HL-60 (cell line): ENCODE data around the gene XAGE2. TPM values are rescaled to one million over a fixed set of nuclear protein-coding genes. Genes with fewer than 3 reads are reported as not detected.

Source experiments
- DNase-seq, 2 experiments: peaks; one replicate each; pipeline ENCODE4 v3.0.0-alpha.2; 2010 to 2020; ENCODE audit warnings: low read depth in 1 of 2, low spot score in 1 of 2
- H3K27ac ChIP-seq: fragments of 250-450 bp; sonication (Bioruptor Pico); replicated peaks from 2 replicates; pipeline ENCODE4 v1.5.1; 2020; ENCODE audit warnings: mild to moderate bottlenecking, moderate library complexity
- H3K27me3 ChIP-seq: fragments of 250-450 bp; sonication (Bioruptor Pico); 2 replicates; pipeline ENCODE4 v1.5.1; 2021; ENCODE audit warnings: mild to moderate bottlenecking, moderate library complexity; ENCODE audit not compliant: insufficient read depth, poor library complexity, severe bottlenecking
- H3K4me3 ChIP-seq: replicated peaks from 2 replicates; pipeline ENCODE4 v1.5.1; 2011; ENCODE audit warnings: mild to moderate bottlenecking, control low read depth, low read length; ENCODE audit not compliant: insufficient read depth
- CTCF ChIP-seq: IDR thresholded peaks from one replicate; pipeline ENCODE4 v1.5.1; 2011; ENCODE audit warnings: low read length, control low read depth, inconsistent platforms; ENCODE audit not compliant: insufficient read depth
- GABPA ChIP-seq: IDR thresholded peaks from 2 replicates; pipeline ENCODE4 v1.6.1; 2012; ENCODE audit warnings: low read depth
- POLR2AphosphoS5 ChIP-seq: IDR thresholded peaks from 2 replicates; pipeline ENCODE4 v1.6.1; 2012; ENCODE audit warnings: low read depth
- REST ChIP-seq: IDR thresholded peaks from 2 replicates; pipeline ENCODE4 v1.6.1; 2012; ENCODE audit warnings: low read depth; ENCODE audit not compliant: insufficient replicate concordance
- SPI1 ChIP-seq: IDR thresholded peaks from 2 replicates; pipeline ENCODE4 v1.6.1; 2012; ENCODE audit warnings: low read depth, mild to moderate bottlenecking, borderline replicate concordance
- microRNA-seq: library from miRNA; unstranded; fragments of <30 nt; microRNA quantifications from one replicate; pipeline ENCODE4, GENCODE V29; 2018

The XAGE2 gene

GRCh38 chrX:52424656-52425055 is 55.8 kb downstream of the XAGE2 start:
- Histone ChIP-seq H3K4me3 (no peak overlapping the region), H3K27me3 (no peaks in the 10 kb centered on the region), H3K27ac (no peak overlapping the region)
- DNase-seq = no peak
- no peak for TF ChIP-seq GABPA
- TF ChIP-seq CTCF = no peak
- TF ChIP-seq SPI1 = no peak
- TF ChIP-seq REST = no peak
- no peak for TF ChIP-seq POLR2AphosphoS5

Small RNAs within 50 kb of the gene (microRNA-seq; reads per million reads assigned to microRNA genes)
- gene MIR8088 = not detected
